K562 (cell line): Measurements from ENCODE around the gene PRAC2. TPM values are rescaled to one million over a fixed set of nuclear protein-coding genes. Genes with fewer than 3 reads are reported as not detected.

ENCODE experiments used
- ATAC-seq: fragments of 200-7000 bp; cut with Tn5 transposase; 3 replicates; pipeline ENCODE4 v1.9.1; 2020; ENCODE audit warnings: moderate library complexity
- BruUV-seq: library from RNA; stranded (reverse); fragments of 400-500 nt; replicated peaks from 2 replicates; lab custom pipeline; 2021; lab: Mats Ljungman, UMichigan
- CTCF ChIA-PET: fragments of 300-600 bp; formaldehyde crosslinking; extraction: SDS; loops from one replicate; lab custom pipeline; 2021; ENCODE audit warnings: low intra/inter-chr PET ratio; lab: Yijun Ruan, JAX
- POLR2A ChIA-PET: fragments of 300-600, 350-650 bp; sonication (Branson Sonifier 250); formaldehyde crosslinking; extraction: SDS; loops from one replicate; lab custom pipeline; 2021; ENCODE audit warnings: antibody characterized with exemption, inconsistent platforms; lab: Yijun Ruan, JAX
- DNase-seq, 4 experiments: peaks; one replicate each; pipeline versions ENCODE4 v3.0.0 to v3.0.0-alpha.2; 2011 to 2018; ENCODE audit warnings: low spot score in 3 of 4, mixed read lengths in 3 of 4; ENCODE audit errors: extremely low read depth in 1 of 4
- FAIRE-seq: peaks from 2 replicates; lab custom pipeline; 2011; peaks lifted over from hg19 to GRCh38; lab: Jason Lieb, UNC
- H2AFZ ChIP-seq: 2 replicates; pipeline ENCODE4 v1.6.0; 2011; ENCODE audit warnings: low read depth, low read length, control low read depth, inconsistent platforms
- H3K27ac ChIP-seq: fragments of 200-600 bp; 3 replicates; pipeline ENCODE4 v1.8.0; 2011; ENCODE audit warnings: low read depth, mild to moderate bottlenecking, control low read depth, inconsistent platforms, low read length, moderate library complexity, mixed read lengths; ENCODE audit errors: extremely low read depth
- H3K27me3 ChIP-seq, 2 experiments: fragments of 300-600 bp in 1 of 2; 2 replicates in 1 of 2; 3 replicates in 1 of 2; pipeline versions ENCODE4 v1.6.0 to v1.8.0; 2011; ENCODE audit warnings: inconsistent platforms in 2 of 2, low read length in 2 of 2, mild to moderate bottlenecking in 1 of 2, mixed read lengths in 1 of 2, moderate library complexity in 1 of 2; ENCODE audit not compliant: control insufficient read depth in 2 of 2, insufficient read depth in 2 of 2
- H3K36me3 ChIP-seq: fragments of 300-600 bp; 3 replicates; pipeline ENCODE4 v1.8.0; 2011; ENCODE audit warnings: mild to moderate bottlenecking, low read length, inconsistent platforms; ENCODE audit not compliant: control insufficient read depth, insufficient read depth
- H3K4me1 ChIP-seq, 2 experiments: fragments of 200-600 bp in 1 of 2; replicated peaks in 1 of 2; 2 replicates in 1 of 2; 3 replicates in 1 of 2; pipeline versions ENCODE4 v1.5.1 to v1.8.0; 2011; ENCODE audit warnings: inconsistent platforms in 2 of 2, low read length in 2 of 2, mild to moderate bottlenecking in 1 of 2, mixed read lengths in 1 of 2, moderate library complexity in 1 of 2; ENCODE audit not compliant: control insufficient read depth in 2 of 2, insufficient read depth in 2 of 2
- H3K4me2 ChIP-seq: 2 replicates; pipeline ENCODE4 v1.6.1; 2011; ENCODE audit warnings: low read length, control low read depth, inconsistent platforms, mixed read lengths; ENCODE audit not compliant: insufficient read depth
- H3K4me3 ChIP-seq: fragments of 200-600 bp; sonication (generic), shearing (Covaris generic); 2 replicates; pipeline ENCODE4 v1.5.1; 2016; ENCODE audit warnings: control low read depth, inconsistent platforms
- H3K79me2 ChIP-seq: fragments of 200-600 bp; 3 replicates; pipeline ENCODE4 v1.8.0; 2011; ENCODE audit warnings: low read length, inconsistent platforms; ENCODE audit not compliant: control insufficient read depth, insufficient read depth
- H3K9ac ChIP-seq, 2 experiments: 2 replicates each; pipeline versions ENCODE4 v1.6.0 to v1.6.1; 2011; ENCODE audit warnings: low read depth in 2 of 2, low read length in 2 of 2, control low read depth in 1 of 2, inconsistent platforms in 1 of 2, mild to moderate bottlenecking in 1 of 2, mixed read lengths in 1 of 2; ENCODE audit not compliant: insufficient read depth in 1 of 2
- H3K9me1 ChIP-seq: one replicate; pipeline ENCODE4 v1.6.0; 2011; ENCODE audit warnings: inconsistent platforms, mild to moderate bottlenecking, low read length, moderate library complexity; ENCODE audit not compliant: control insufficient read depth, insufficient read depth
- H3K9me3 ChIP-seq: replicated peaks from 2 replicates; pipeline ENCODE4 v1.5.1; 2011; ENCODE audit warnings: low read depth, low read length, inconsistent platforms; ENCODE audit not compliant: control insufficient read depth, insufficient read depth
- H4K20me1 ChIP-seq: replicated peaks from 2 replicates; pipeline ENCODE4 v1.6.1; 2011; ENCODE audit warnings: low read length, inconsistent platforms, mixed read lengths; ENCODE audit not compliant: control insufficient read depth, insufficient read depth
- CBX2 ChIP-seq: fragments of 200-600 bp; sonication (generic); IDR thresholded peaks from one replicate; pipeline ENCODE4 v1.6.1; 2012; ENCODE audit warnings: mild to moderate bottlenecking, low read length, inconsistent platforms; ENCODE audit not compliant: insufficient read depth, poor library complexity, severe bottlenecking
- ZNF830 ChIP-seq: fragments of 250-450 bp; sonication (Bioruptor Pico); IDR thresholded peaks from 2 replicates; pipeline ENCODE4 v1.5.0; 2021; ENCODE audit warnings: mild to moderate bottlenecking
- WGBS: fragments of 100-300 bp; shearing (Covaris generic); methylation state at CpG from one replicate; pipeline ENCODE4 v1.1.6; 2016; ENCODE audit warnings: low coverage, mixed read lengths; ENCODE audit not compliant: insufficient coverage; ENCODE audit errors: missing lambda C conversion rate; 5-methylcytosine and 5-hydroxymethylcytosine counted together
- in situ Hi-C: fragments of 300-500 bp; cut with MboI; formaldehyde crosslinking; loops from 4 replicates; pipeline ENCODE4 v1.15.0; 2018; ENCODE audit warnings: inconsistent platforms, mixed read lengths
- intact Hi-C: fragments of 100-400 bp; cut with micrococcal nuclease; formaldehyde crosslinking; loops from 2 replicates; pipeline ENCODE4 v1.14.2; 2022
- polyA plus RNA-seq, 8 experiments: library from polyadenylated mRNA; depleted of rRNA in 4 of 8; stranded (reverse) in 5 of 8; unstranded in 3 of 8; fragments of >200 nt; fragmentation: Nextera tagmentation in 2 of 8; fragmentation: Illumina TruSeq in 1 of 8; extraction: Ambion mirVana in 2 of 8; extraction: Trizol in 1 of 8; gene quantifications; 2 replicates each; pipeline versions ENCODE4 v1.2.1 to v1.2.3, GENCODE V29; 2011 to 2014; ENCODE audit warnings: inconsistent platforms in 1 of 8, missing spikeins in 1 of 8
- total RNA-seq, 7 experiments: library from RNA; depleted of rRNA in 6 of 7; stranded (reverse); fragments of >200 nt in 6 of 7; fragmentation: Illumina TruSeq in 2 of 7; extraction: Trizol in 2 of 7; gene quantifications; 2 replicates each; pipeline versions ENCODE4 v1.2.1 to v1.2.3, GENCODE V29; 2011 to 2021; ENCODE audit warnings: low replicate concordance in 1 of 7

PRAC2 gene
- total and polyA plus RNA-seq, 9 of the 15 experiments (the other 6 are each of a cell fraction or from before 2014, with no cell fraction given) = not detected

GRCh38 chr17:48725288-48726064, 2.5 kb downstream of the PRAC2 start:
- intact Hi-C loops (loop anchor here (2.0 kb wide), 1 partner anchor 47 kb away; no protein-coding TSS in a partner anchor), in situ Hi-C loops (no loop called here)
- Histone ChIP-seq H3K9me1 (no peaks in the 10 kb centered on the region), H3K4me1 (peaks cover 0 to 20% of the 10 kb centered on the region in 2 experiments; a peak in 2 of 5 replicates), H3K27ac (no peak overlapping the region), H3K9me3 (no peaks in the 10 kb centered on the region), H3K9ac (no peak overlapping the region), H4K20me1 (peaks cover 3% of the 10 kb centered on the region; the same call in 1 of the 2 replicates), H3K36me3 (no peaks in the 10 kb centered on the region), H2AFZ (no peak overlapping the region), H3K79me2 (no peaks in the 10 kb centered on the region), H3K4me2 (no peak overlapping the region), H3K27me3 (peaks cover 72 to 82% of the 10 kb centered on the region in 2 experiments), H3K4me3 (no peak overlapping the region)
- FAIRE-seq = no peak
- no peak for ATAC-seq
- ChIA-PET POLR2A (interaction anchor here (0.6 to 2.3 kb wide), 6 partner anchors 9 to 154 kb away, joined by 3 to 7 read pairs (median 3); no protein-coding TSS in a partner anchor), CTCF (interaction anchor here (0.6 to 2.6 kb wide), 4 partner anchors 58 to 159 kb away, joined by 3 to 21 read pairs (median 6); no protein-coding TSS in a partner anchor)
- no TSS peak for BruUV-seq
- WGBS = 9% methylated on average over 29 of the region's 38 CpGs
- peak; percentile 31 for TF ChIP-seq CBX2
- no peak for TF ChIP-seq ZNF830 (CRISPR knock-in tag)
- no peak for DNase-seq
